Ovary (tissue), 9 donors: Measurements from ENCODE around the gene TMEM243. TPM values are rescaled to one million over a fixed set of nuclear protein-coding genes. Genes with fewer than 3 reads are reported as not detected.

ENCODE experiments used
- DNase-seq, 5 donors: peaks; one replicate each; pipeline ENCODE4 v3.0.0-alpha.2; 2019 to 2020
- H3K27ac ChIP-seq, 2 donors: fragments of 200-600 bp; one replicate each; pipeline versions ENCODE4 v1.5.1 to v1.8.0; 2019 to 2022
- H3K27me3 ChIP-seq: fragments of 200-600 bp; one replicate; pipeline ENCODE4 v1.8.0; 2022
- H3K36me3 ChIP-seq: fragments of 200-600 bp; sonication (generic); one replicate; pipeline ENCODE4 v1.5.1; 2019
- H3K4me1 ChIP-seq: one replicate; pipeline ENCODE4 v1.8.1; 2013; ENCODE audit warnings: mild to moderate bottlenecking, moderate library complexity; ENCODE audit not compliant: insufficient read depth
- H3K4me3 ChIP-seq: fragments of 200-600 bp; sonication (generic); one replicate; pipeline ENCODE4 v1.5.1; 2017
- H3K9me3 ChIP-seq, 2 donors: fragments of 200-600 bp in 1 of 2; sonication (generic) in 1 of 2; one replicate each; pipeline versions ENCODE4 v1.5.1 to v1.8.1; 2013 to 2019; ENCODE audit warnings: mild to moderate bottlenecking in 1 of 2, moderate library complexity in 1 of 2
- EP300 ChIP-seq: sonication (generic); formaldehyde crosslinking; IDR thresholded peaks from one replicate; pipeline ENCODE4 v1.6.1; 2017; ENCODE audit warnings: antibody characterized with exemption
- POLR2A ChIP-seq: fragments of 450-650 bp; IDR thresholded peaks from one replicate; pipeline ENCODE4 v1.6.1; 2017; ENCODE audit warnings: antibody characterized with exemption, mild to moderate bottlenecking, moderate library complexity
- WGBS, 3 donors: extraction: QIAGEN DNeasy Blood & Tissue Kit in 1 of 3; methylation state at CpG; one replicate each; pipeline versions ENCODE4 v1.1.5 to v1.1.7; 2013 to 2017; 5-methylcytosine and 5-hydroxymethylcytosine counted together
- intact Hi-C, 4 donors: fragments of 100-400 bp; cut with DNase I; formaldehyde crosslinking; loops; one replicate each; pipeline versions ENCODE4 v1.11.0 to v1.15.1; 2022 to 2023
- polyA plus RNA-seq, 2 donors: library from polyadenylated mRNA; stranded (reverse); fragments of 200-250 nt in 1 of 2; fragments of 350-450 nt in 1 of 2; fragmentation: Illumina TruSeq in 1 of 2; extraction: RNeasy Lipid Tissue Mini Kit (QIAGEN cat#74804) in 1 of 2; gene quantifications; one replicate each; pipeline ENCODE4 v1.2.3, GENCODE V29; 2013 to 2014
- total RNA-seq, 7 donors: library from RNA; depleted of rRNA in 2 of 7; stranded (reverse); fragments of >200 nt in 2 of 7; fragmentation: NEBNext Ultra II Directional in 3 of 7; extraction: Animal tissue kit (Norgen Biotek cat#: 25700) in 3 of 7; gene quantifications; one replicate each; pipeline versions ENCODE4 v1.1.0 to v1.2.4, GENCODE V29; 2016 to 2023
- TF ChIP-seq, protein P1 (sequence below), 3 donors: fragments of 450-650 bp in 2 of 3; fragments of 200-600 bp in 1 of 3; IDR thresholded peaks; one replicate each; pipeline versions ENCODE4 v1.5.1 to v1.8.0; 2016 to 2022; ENCODE audit warnings: antibody characterized with exemption in 3 of 3, mild to moderate bottlenecking in 1 of 3
- donor health status: DM: no; HTN: no; CAD: no; lungs with moderate emphysema.
- donor health status: DM: no; HTN: no; CAD: no.
- donor health status: Bipolar disorder and iron deficiency.
- donor health status: DM: yes; HTN: yes; CAD: no.
- donor health status: DM: no; HTN: no; CAD: no.
- donor health status: DM: yes; HTN: yes; CAD: no.

The TMEM243 gene
- total and polyA plus RNA-seq, 9 donors = 23.4 to 57.8 (median 32.1) TPM

DNA sequence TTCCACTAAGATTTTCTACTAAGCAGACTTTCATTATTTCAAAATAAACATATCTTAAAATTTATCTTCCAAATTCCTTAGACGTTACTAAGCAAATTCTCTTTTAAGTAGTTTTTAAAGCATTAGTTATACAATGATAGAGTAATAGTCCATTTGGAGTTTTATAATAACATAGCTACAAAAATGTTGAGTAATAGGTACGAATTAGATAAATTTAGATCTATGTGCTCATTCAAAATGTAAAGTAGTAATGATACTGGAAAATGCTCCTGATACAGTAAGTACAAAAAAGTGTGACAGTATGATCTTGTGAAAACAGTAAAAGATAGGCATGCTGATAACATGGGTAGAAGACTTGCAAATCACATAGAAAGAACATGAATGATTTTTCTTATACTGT lies 62.8 kb downstream of the TMEM243 start:
- intact Hi-C loops = loop anchor here in 1 of 4 donors (10.0 kb wide), 1 partner anchor 58 kb away; the partner anchor contains the start of gene TMEM243
- no peak overlapping the region for H3K27ac ChIP-seq
- H3K9me3 ChIP-seq = no peaks in the 10 kb centered on the region
- no peaks in the 10 kb centered on the region for H3K36me3 ChIP-seq
- no peaks in the 10 kb centered on the region for H3K4me1 ChIP-seq
- no peaks in the 10 kb centered on the region for H3K27me3 ChIP-seq
- 33 to 43% (median 37%) methylated on average over 2 of the region's 2 CpGs for WGBS, 3 donors
- TF ChIP-seq POLR2A (no peak), EP300 (no peak)
- TF ChIP-seq, protein P1, sequence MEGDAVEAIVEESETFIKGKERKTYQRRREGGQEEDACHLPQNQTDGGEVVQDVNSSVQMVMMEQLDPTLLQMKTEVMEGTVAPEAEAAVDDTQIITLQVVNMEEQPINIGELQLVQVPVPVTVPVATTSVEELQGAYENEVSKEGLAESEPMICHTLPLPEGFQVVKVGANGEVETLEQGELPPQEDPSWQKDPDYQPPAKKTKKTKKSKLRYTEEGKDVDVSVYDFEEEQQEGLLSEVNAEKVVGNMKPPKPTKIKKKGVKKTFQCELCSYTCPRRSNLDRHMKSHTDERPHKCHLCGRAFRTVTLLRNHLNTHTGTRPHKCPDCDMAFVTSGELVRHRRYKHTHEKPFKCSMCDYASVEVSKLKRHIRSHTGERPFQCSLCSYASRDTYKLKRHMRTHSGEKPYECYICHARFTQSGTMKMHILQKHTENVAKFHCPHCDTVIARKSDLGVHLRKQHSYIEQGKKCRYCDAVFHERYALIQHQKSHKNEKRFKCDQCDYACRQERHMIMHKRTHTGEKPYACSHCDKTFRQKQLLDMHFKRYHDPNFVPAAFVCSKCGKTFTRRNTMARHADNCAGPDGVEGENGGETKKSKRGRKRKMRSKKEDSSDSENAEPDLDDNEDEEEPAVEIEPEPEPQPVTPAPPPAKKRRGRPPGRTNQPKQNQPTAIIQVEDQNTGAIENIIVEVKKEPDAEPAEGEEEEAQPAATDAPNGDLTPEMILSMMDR (IDR thresholded peaks at IDR 0.05) = no peak
- no peak overlapping the region for H3K4me3 ChIP-seq
- no peak for DNase-seq

DNA sequence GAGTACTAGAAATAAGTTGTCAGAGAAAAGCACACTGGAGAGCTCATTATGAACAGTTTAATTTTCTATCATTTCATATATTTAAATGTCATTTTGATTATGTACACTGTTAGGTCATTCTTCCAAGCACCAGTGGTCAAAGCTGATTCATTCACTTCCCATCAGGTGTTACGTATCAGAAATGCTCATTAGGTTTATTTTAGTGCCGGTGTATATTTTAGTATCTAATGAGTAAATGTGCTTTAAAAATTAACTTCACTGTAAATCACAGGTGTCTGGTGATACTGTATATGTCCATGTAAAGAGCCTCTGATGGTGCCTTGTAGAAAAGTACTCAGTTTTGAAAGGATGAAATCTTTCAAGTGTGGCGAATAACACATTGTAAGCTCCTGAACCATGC lies 63.7 kb downstream of the TMEM243 start:
- TF ChIP-seq, protein P1 (IDR thresholded peaks at IDR 0.05) = no peak
- TF ChIP-seq POLR2A (no peak), EP300 (no peak)
- intact Hi-C loops = loop anchor here in 2 of 4 donors (2.0 to 10.0 kb wide), 2 partner anchors 59 to 61 kb away; partner anchors contain the start of gene TMEM243 (in 1 of the 2)
- Histone ChIP-seq H3K9me3 (no peaks in the 10 kb centered on the region), H3K36me3 (no peaks in the 10 kb centered on the region), H3K27me3 (no peaks in the 10 kb centered on the region), H3K4me1 (no peaks in the 10 kb centered on the region), H3K27ac (no peak overlapping the region), H3K4me3 (no peak overlapping the region)
- no peak for DNase-seq
- WGBS, 3 donors = 65 to 73% (median 72%) methylated on average over 3 of the region's 3 CpGs

DNA sequence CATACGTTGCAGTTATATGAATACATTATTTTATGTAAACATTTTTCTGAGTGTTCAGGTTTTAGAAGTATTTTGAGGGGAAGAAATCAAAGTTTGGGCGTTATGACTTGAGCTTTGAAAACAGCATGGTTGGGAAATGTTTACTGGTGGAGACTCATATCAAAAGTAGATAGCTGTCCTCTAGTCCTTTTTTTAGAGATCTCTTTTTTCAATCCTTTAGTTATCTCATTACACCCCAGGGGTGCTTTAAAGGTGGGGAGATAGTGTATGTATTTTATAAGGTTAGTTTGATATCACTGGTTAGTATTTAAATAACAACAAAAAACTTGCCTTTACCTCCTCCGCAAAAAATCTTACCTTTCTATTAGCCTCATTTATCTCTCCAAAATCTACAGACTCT lies 65.0 kb downstream of the TMEM243 start:
- no peak for DNase-seq
- intact Hi-C loops = loop anchor here in 3 of 4 donors (2.0 to 10.0 kb wide), 3 partner anchors 60 to 68 kb away; partner anchors contain the start of gene TMEM243 (in 1 of the 3)

DNA sequence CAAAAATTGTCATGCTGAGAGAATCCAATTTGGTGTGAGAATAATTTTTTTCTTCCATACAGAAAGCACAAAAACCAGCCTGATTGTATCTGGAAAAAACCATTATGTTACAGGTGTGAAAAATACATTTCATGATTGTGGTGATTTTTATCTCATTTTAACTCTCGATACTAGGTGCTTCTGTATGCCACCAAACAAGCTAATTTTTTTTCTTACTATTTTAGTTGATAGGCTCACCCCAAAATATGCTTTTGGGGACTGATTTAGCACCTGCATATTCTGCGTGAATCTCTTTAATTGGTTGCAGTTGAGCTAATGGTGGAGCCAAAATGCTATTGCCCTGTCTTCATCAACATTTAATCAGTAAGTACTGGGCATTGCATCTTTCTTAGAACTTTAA lies 65.4 kb downstream of the TMEM243 start:
- DNase-seq = no peak
- H3K4me3 ChIP-seq = peak overlapping the region; percentile 97
- intact Hi-C loops = loop anchor here in 3 of 4 donors (2.0 to 10.0 kb wide), 3 partner anchors 61 to 68 kb away; partner anchors contain the start of gene TMEM243 (in 1 of the 3)
- no peaks in the 10 kb centered on the region for H3K36me3 ChIP-seq
- no peak overlapping the region for H3K27ac ChIP-seq
- H3K4me1 ChIP-seq = no peaks in the 10 kb centered on the region
- 39 to 46% (median 42%) methylated on average over 2 of the region's 2 CpGs for WGBS, 3 donors
- no peaks in the 10 kb centered on the region for H3K27me3 ChIP-seq
- TF ChIP-seq POLR2A (no peak), EP300 (no peak)
- TF ChIP-seq, protein P1 (IDR thresholded peaks at IDR 0.05) = no peak
- no peaks in the 10 kb centered on the region for H3K9me3 ChIP-seq

More for the DNA sequence above, 65.0 kb downstream of the TMEM243 start:
- Histone ChIP-seq H3K27me3 (no peaks in the 10 kb centered on the region), H3K36me3 (no peaks in the 10 kb centered on the region), H3K4me3 (no peak overlapping the region), H3K27ac (no peak overlapping the region), H3K9me3 (no peaks in the 10 kb centered on the region), H3K4me1 (no peaks in the 10 kb centered on the region)
- 33 to 38% (median 37%) methylated on average over 3 of the region's 3 CpGs for WGBS, 3 donors
- TF ChIP-seq, protein P1 (IDR thresholded peaks at IDR 0.05) = no peak
- TF ChIP-seq EP300 (no peak), POLR2A (no peak)
